Testis (tissue), 3 donors: ENCODE measurements around the gene CTIF. TPM values are rescaled to one million over a fixed set of nuclear protein-coding genes. Genes with fewer than 3 reads are reported as not detected.

Source experiments
- DNase-seq: peaks from one replicate; pipeline ENCODE4 v3.0.0-alpha.2; 2019
- H3K27ac ChIP-seq, 2 donors: fragments of 200-600 bp; sonication (generic); one replicate each; pipeline ENCODE4 v1.5.1; 2019
- H3K27me3 ChIP-seq: fragments of 200-600 bp; sonication (generic); one replicate; pipeline ENCODE4 v1.5.1; 2019
- H3K36me3 ChIP-seq: fragments of 200-600 bp; sonication (generic); one replicate; pipeline ENCODE4 v1.5.1; 2017; ENCODE audit warnings: low read depth; ENCODE audit errors: missing control alignments
- H3K4me1 ChIP-seq: fragments of 200-600 bp; sonication (generic); one replicate; pipeline ENCODE4 v1.5.1; 2019
- H3K4me3 ChIP-seq, 2 donors: fragments of 200-600 bp; sonication (generic); one replicate each; pipeline ENCODE4 v1.5.1; 2017 to 2019
- H3K9me3 ChIP-seq: fragments of 200-600 bp; sonication (generic); one replicate; pipeline ENCODE4 v1.5.1; 2017
- POLR2A ChIP-seq: fragments of 450-650 bp; IDR thresholded peaks from one replicate; pipeline ENCODE4 v1.6.1; 2017; ENCODE audit warnings: antibody characterized with exemption, mild to moderate bottlenecking, moderate library complexity
- WGBS, 2 donors: methylation state at CpG; one replicate each; pipeline ENCODE4 v1.1.5; 2018; 5-methylcytosine and 5-hydroxymethylcytosine counted together
- intact Hi-C: fragments of 100-400 bp; cut with DNase I; formaldehyde crosslinking; loops from one replicate; pipeline ENCODE4 v1.15.1; 2023; ENCODE audit warnings: low total_unique reads
- polyA plus RNA-seq: library from polyadenylated mRNA; stranded (reverse); fragments of 350-450 nt; fragmentation: Illumina TruSeq; extraction: RNeasy Lipid Tissue Mini Kit (QIAGEN cat#74804); gene quantifications from one replicate; pipeline ENCODE4 v1.2.3, GENCODE V29; 2014; ENCODE audit warnings: low read depth, low replicate concordance; ENCODE audit not compliant: insufficient read depth
- total RNA-seq, 2 donors: library from RNA; depleted of rRNA; stranded (reverse); fragments of >200 nt; gene quantifications; one replicate each; pipeline ENCODE4 v1.2.3, GENCODE V29; 2016
- TF ChIP-seq, protein P1 (sequence below), 3 experiments: fragments of 450-650 bp in 2 of 3; fragments of 200-600 bp in 1 of 3; sonication (generic) in 1 of 3; IDR thresholded peaks; one replicate each; pipeline ENCODE4 v1.5.1; 2016 to 2019; ENCODE audit warnings: antibody characterized with exemption in 3 of 3, mild to moderate bottlenecking in 2 of 3, moderate library complexity in 1 of 3

CTIF gene
- total and polyA plus RNA-seq, 3 donors from 2014 or later, result 33.8 to 41.5 (median 35.6) TPM

GRCh38 chr18:48836231-48836805, 297.5 kb downstream of the CTIF start:
- Histone ChIP-seq H3K9me3 (no peaks in the 10 kb centered on the region), H3K4me1 (peaks cover 5% of the 10 kb centered on the region), H3K36me3 (no peaks in the 10 kb centered on the region), H3K27ac (no peak overlapping the region), H3K4me3 (no peak overlapping the region), H3K27me3 (no peaks in the 10 kb centered on the region)
- 58 to 85% methylated on average over 2 to 4 of the region's 4 CpGs for WGBS, 2 donors
- TF ChIP-seq, protein P1, sequence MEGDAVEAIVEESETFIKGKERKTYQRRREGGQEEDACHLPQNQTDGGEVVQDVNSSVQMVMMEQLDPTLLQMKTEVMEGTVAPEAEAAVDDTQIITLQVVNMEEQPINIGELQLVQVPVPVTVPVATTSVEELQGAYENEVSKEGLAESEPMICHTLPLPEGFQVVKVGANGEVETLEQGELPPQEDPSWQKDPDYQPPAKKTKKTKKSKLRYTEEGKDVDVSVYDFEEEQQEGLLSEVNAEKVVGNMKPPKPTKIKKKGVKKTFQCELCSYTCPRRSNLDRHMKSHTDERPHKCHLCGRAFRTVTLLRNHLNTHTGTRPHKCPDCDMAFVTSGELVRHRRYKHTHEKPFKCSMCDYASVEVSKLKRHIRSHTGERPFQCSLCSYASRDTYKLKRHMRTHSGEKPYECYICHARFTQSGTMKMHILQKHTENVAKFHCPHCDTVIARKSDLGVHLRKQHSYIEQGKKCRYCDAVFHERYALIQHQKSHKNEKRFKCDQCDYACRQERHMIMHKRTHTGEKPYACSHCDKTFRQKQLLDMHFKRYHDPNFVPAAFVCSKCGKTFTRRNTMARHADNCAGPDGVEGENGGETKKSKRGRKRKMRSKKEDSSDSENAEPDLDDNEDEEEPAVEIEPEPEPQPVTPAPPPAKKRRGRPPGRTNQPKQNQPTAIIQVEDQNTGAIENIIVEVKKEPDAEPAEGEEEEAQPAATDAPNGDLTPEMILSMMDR (IDR thresholded peaks at IDR 0.05), result no peak
- TF ChIP-seq POLR2A, result no peak
- no peak for DNase-seq
- intact Hi-C loops, result no loop called here

DNA sequence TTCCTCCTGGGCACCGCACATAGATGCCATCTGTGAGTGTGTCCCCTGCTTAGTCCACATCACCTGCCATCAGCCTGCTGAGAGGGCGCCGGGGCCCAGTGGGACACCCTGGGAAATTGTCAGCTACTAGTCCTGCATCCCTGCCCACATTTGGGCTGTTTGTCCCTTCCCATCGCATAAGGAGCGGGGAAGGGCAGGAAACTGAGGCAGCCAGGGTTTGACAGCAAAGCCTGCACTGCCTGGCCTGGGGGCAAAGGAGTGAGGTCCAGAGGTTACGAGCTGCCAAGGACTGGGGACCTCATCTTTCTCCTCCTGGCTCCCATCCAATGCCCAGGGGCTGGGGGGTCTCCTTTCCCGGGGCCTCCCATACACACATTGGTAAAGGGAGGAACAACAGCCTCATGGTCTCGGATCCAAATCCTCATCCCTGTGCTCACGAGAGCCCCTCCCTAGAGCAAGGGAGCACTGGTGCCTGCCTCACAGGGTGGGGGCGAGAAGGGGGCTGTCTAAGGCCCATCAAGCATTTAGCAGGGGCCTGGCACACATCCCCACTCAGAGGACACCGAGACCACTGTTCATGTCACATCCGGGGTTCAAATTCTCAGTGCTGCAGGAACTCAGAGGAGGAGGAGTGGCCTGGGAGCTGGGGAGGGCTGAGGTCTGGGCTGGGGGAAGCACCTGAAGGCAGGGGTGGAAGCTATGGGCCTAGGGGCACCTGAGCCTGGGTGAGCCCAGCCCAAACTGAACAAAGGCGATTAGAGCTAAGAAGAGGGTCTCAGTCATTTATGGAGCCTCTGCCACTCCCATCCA, 298.2 kb downstream of the CTIF start:
- Histone ChIP-seq H3K4me1 (peaks cover 12% of the 10 kb centered on the region), H3K27me3 (no peaks in the 10 kb centered on the region), H3K27ac (no peak overlapping the region), H3K9me3 (no peaks in the 10 kb centered on the region), H3K4me3 (no peak overlapping the region), H3K36me3 (no peaks in the 10 kb centered on the region)
- no peak for DNase-seq
- TF ChIP-seq, protein P1 (IDR thresholded peaks at IDR 0.05), result no peak
- TF ChIP-seq POLR2A, result no peak
- 94 to 97% methylated on average over 9 to 13 of the region's 13 CpGs for WGBS, 2 donors
- intact Hi-C loops, result no loop called here

- Histone ChIP-seq H3K9me3 (no peaks in the 10 kb centered on the region), H3K36me3 (no peaks in the 10 kb centered on the region), H3K4me1 (peaks cover 18% of the 10 kb centered on the region), H3K4me3 (no peak overlapping the region), H3K27me3 (no peaks in the 10 kb centered on the region), H3K27ac (no peak overlapping the region)
- no peak for DNase-seq
- WGBS, 2 donors, result 88 to 91% methylated on average over 3 of the region's 3 CpGs
- TF ChIP-seq, protein P1 (IDR thresholded peaks at IDR 0.05), result no peak
- no peak for TF ChIP-seq POLR2A
- intact Hi-C loops, result no loop called here
Measured at GRCh38 chr18:48837676-48838075, 298.8 kb downstream of the CTIF start.

GRCh38 chr18:48838166-48838775, 299.4 kb downstream of the CTIF start:
- Histone ChIP-seq H3K27me3 (no peaks in the 10 kb centered on the region), H3K4me3 (no peak overlapping the region), H3K36me3 (no peaks in the 10 kb centered on the region), H3K27ac (no peak overlapping the region), H3K4me1 (peaks cover 20% of the 10 kb centered on the region), H3K9me3 (no peaks in the 10 kb centered on the region)
- WGBS, 2 donors, result 92 to 97% methylated on average over 12 of the region's 12 CpGs
- DNase-seq, result no peak
- intact Hi-C loops, result no loop called here
- TF ChIP-seq, protein P1 (IDR thresholded peaks at IDR 0.05), result no peak
- TF ChIP-seq POLR2A, result no peak
